ENCODE results near the gene IGFLR1. TPM values are rescaled to one million over a fixed set of nuclear protein-coding genes. Genes with fewer than 3 reads are reported as not detected.

IGFLR1 gene
- total and polyA plus RNA-seq, 9 of the 15 experiments (the other 6 are each of a cell fraction or from before 2014, with no cell fraction given): 1.0 to 14.3 (median 4.6) TPM

DNA sequence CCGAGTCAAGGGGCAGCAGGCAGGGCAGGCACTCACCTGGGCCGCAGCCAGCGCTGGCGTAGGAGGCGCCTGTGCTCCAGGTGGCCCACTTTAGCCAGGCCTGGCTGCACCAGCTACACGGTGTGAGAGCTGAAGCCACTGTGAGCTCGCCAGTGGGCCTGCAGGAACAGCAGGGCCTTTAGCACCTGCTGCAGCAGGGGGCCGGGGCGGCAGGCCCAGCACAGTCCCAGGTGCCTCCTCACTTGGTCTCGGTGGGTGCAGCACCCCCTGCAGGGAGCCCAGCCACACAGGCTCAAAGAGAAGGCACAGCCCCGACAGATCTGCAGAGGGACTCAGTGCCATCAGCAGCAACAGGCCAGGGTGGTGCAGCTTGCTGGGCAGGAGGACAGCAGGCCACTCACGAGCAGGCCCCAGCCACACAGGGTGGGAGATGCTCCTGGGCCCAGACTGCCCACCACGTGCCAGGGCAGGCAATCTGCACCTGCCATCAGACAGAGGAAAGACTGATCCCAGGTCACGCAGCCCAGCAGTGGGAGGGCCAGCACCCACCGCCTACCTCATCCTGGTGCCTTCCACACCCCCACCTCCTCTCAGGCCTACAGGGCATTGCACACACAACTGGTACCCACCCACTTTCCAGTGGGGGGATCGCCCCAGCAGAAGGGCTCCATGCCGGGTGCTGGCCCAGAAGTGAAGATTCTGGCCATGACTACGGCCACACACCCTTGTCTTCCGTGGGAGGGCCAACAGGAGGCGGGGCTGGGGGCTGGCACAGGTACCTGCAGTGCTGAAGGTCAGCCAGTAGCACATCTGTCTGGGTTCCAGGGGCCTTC lies 48.9 kb upstream of the IGFLR1 start:
- TF ChIP-seq SIRT6 (IDR thresholded peaks at IDR 0.05; ENCODE audit: low read depth, low read length) (no peak), ZFX (CRISPR knock-in tag; IDR thresholded peaks at IDR 0.05) (0 out of 2 replicates have a peak, but pooled peaks have one; percentile 28)
- TF ChIP-seq, protein P1, sequence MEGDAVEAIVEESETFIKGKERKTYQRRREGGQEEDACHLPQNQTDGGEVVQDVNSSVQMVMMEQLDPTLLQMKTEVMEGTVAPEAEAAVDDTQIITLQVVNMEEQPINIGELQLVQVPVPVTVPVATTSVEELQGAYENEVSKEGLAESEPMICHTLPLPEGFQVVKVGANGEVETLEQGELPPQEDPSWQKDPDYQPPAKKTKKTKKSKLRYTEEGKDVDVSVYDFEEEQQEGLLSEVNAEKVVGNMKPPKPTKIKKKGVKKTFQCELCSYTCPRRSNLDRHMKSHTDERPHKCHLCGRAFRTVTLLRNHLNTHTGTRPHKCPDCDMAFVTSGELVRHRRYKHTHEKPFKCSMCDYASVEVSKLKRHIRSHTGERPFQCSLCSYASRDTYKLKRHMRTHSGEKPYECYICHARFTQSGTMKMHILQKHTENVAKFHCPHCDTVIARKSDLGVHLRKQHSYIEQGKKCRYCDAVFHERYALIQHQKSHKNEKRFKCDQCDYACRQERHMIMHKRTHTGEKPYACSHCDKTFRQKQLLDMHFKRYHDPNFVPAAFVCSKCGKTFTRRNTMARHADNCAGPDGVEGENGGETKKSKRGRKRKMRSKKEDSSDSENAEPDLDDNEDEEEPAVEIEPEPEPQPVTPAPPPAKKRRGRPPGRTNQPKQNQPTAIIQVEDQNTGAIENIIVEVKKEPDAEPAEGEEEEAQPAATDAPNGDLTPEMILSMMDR (IDR thresholded peaks at IDR 0.05 in 2 of 3, conservative IDR thresholded peaks at IDR 0.05 in 1 of 3; ENCODE audit: insufficient read depth in 2 of 3, low read depth in 1 of 3, low read length in 3 of 3): peak in 2 of 3 experiments; percentile 21 to 23; a peak in 3 of 6 replicates
- TF ChIP-seq, protein P2, sequence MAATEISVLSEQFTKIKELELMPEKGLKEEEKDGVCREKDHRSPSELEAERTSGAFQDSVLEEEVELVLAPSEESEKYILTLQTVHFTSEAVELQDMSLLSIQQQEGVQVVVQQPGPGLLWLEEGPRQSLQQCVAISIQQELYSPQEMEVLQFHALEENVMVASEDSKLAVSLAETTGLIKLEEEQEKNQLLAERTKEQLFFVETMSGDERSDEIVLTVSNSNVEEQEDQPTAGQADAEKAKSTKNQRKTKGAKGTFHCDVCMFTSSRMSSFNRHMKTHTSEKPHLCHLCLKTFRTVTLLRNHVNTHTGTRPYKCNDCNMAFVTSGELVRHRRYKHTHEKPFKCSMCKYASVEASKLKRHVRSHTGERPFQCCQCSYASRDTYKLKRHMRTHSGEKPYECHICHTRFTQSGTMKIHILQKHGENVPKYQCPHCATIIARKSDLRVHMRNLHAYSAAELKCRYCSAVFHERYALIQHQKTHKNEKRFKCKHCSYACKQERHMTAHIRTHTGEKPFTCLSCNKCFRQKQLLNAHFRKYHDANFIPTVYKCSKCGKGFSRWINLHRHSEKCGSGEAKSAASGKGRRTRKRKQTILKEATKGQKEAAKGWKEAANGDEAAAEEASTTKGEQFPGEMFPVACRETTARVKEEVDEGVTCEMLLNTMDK (IDR thresholded peaks at IDR 0.05; ENCODE audit: borderline replicate concordance, insufficient read depth, low read depth, low read length, poor library complexity, severe bottlenecking): peak; percentile 34
- Histone ChIP-seq H4K20me1 (replicated peaks; ENCODE audit: control insufficient read depth, insufficient read depth, low read length) (no peaks in the 10 kb centered on the region), H3K27ac (ENCODE audit: extremely low read depth, low read depth, low read length) (no peak overlapping the region), H3K4me1 (replicated peaks in 1 of 2; ENCODE audit: control insufficient read depth in 2 of 2, insufficient read depth in 2 of 2, low read length in 2 of 2) (peaks cover 0 to 47% of the 10 kb centered on the region in 2 experiments; a peak in 3 of 5 replicates), H2AFZ (ENCODE audit: low read depth, low read length) (no peak overlapping the region), H3K79me2 (ENCODE audit: control insufficient read depth, insufficient read depth, low read length) (no peaks in the 10 kb centered on the region), H3K9me1 (ENCODE audit: control insufficient read depth, insufficient read depth, low read length) (no peaks in the 10 kb centered on the region), H3K9me3 (replicated peaks; ENCODE audit: control insufficient read depth, insufficient read depth, low read depth, low read length) (no peaks in the 10 kb centered on the region), H3K27me3 (ENCODE audit: control insufficient read depth in 2 of 2, insufficient read depth in 2 of 2, low read length in 2 of 2) (no peaks in the 10 kb centered on the region; a peak in 1 of 5 replicates), H3K9ac (ENCODE audit: insufficient read depth in 1 of 2, low read depth in 2 of 2, low read length in 2 of 2) (peak overlapping the region in 1 of 2 experiments; percentile 6; a peak in 2 of 4 replicates), H3K4me3 (no peak overlapping the region), H3K36me3 (ENCODE audit: control insufficient read depth, insufficient read depth, low read length) (no peaks in the 10 kb centered on the region), H3K4me2 (ENCODE audit: insufficient read depth, low read length) (no peak overlapping the region)
- FAIRE-seq: no peak
- ATAC-seq: peak; percentile 73
- in situ Hi-C loops (cut with MboI): no loop called here
- ChIA-PET POLR2A (interaction anchor here (0.5 kb wide), 1 partner anchor 209 kb away, joined by 3 read pairs; no protein-coding TSS in a partner anchor), CTCF (ENCODE audit: low intra/inter-chr PET ratio) (no interaction called here)
- BruUV-seq (replicated peaks): no TSS peak
- 34% methylated on average over 18 of the region's 20 CpGs for WGBS (ENCODE audit: insufficient coverage, low coverage, missing lambda C conversion rate)
- DNase-seq (ENCODE audit: extremely low read depth in 1 of 4, low spot score in 3 of 4): no peak
- intact Hi-C loops (cut with micrococcal nuclease): no loop called here
